Mucosa of gallbladder (tissue), 1 donor: ENCODE measurements around the gene MTIF2. TPM values are rescaled to one million over a fixed set of nuclear protein-coding genes. Genes with fewer than 3 reads are reported as not detected.
"Not testable (repeated sequence)": the region's sequence is repeated elsewhere in the genome, so short reads cannot be mapped to it uniquely, and the experiment has no call there.

Experiments used
- DNase-seq: peaks from one replicate; pipeline ENCODE4 v3.0.0-alpha.2; 2020; ENCODE audit warnings: low spot score
- total RNA-seq: library from RNA; stranded (reverse); gene quantifications from one replicate; pipeline ENCODE4 v1.2.1, GENCODE V29; 2021
- donor health status: DM: no; HTN: no; CAD: no.

The MTIF2 gene
- total RNA-seq, 1 donor from 2014 or later = 22.8 TPM

- DNase-seq = not testable (repeated sequence)
Measured at GRCh38 chr2:55241582-55241981, 27.4 kb downstream of the MTIF2 start.

- no peak for DNase-seq
Measured at GRCh38 chr2:55239656-55240222, 29.3 kb downstream of the MTIF2 start.

- no peak for DNase-seq
Measured at GRCh38 chr2:55236992-55237543, 32.0 kb downstream of the MTIF2 start.

- DNase-seq = no peak
Measured at GRCh38 chr2:55235724-55236538, 33.1 kb downstream of the MTIF2 start.

GRCh38 chr2:55233658-55233940 is 35.4 kb downstream of the MTIF2 start:
- no peak for DNase-seq

GRCh38 chr2:55232863-55233657 is 36.0 kb downstream of the MTIF2 start:
- no peak for DNase-seq

GRCh38 chr2:55232084-55232862 is 36.8 kb downstream of the MTIF2 start, which contains the start of the genes CLHC1 and RPS27A:
Gene CLHC1 (minus strand): TSS chr2:55232293. CDS start chr2:55222411, 9,882 bp downstream.
Gene RPS27A (plus strand): TSS chr2:55232688. CDS start chr2:55232825, 137 bp downstream.
- peak; percentile 94 for DNase-seq

- DNase-seq = no peak
Measured at GRCh38 chr2:55231546-55232083, 37.4 kb downstream of the MTIF2 start.

- DNase-seq = no peak
Measured at GRCh38 chr2:55230551-55230950, 38.5 kb downstream of the MTIF2 start.

GRCh38 chr2:55229221-55229620 is 39.8 kb downstream of the MTIF2 start:
- no peak for DNase-seq

GRCh38 chr2:55228226-55228563 is 40.8 kb downstream of the MTIF2 start:
- no peak for DNase-seq

GRCh38 chr2:55227437-55228225 is 41.4 kb downstream of the MTIF2 start:
- DNase-seq = not testable (repeated sequence)

GRCh38 chr2:55225481-55226020 is 43.5 kb downstream of the MTIF2 start:
- DNase-seq = no peak

- no peak for DNase-seq
Measured at GRCh38 chr2:55224761-55225261, 44.2 kb downstream of the MTIF2 start.

- DNase-seq = no peak
Measured at GRCh38 chr2:55223958-55224760, 44.9 kb downstream of the MTIF2 start.

- no peak for DNase-seq
Measured at GRCh38 chr2:55213822-55214221, 55.2 kb downstream of the MTIF2 start.

- DNase-seq = no peak
Measured at GRCh38 chr2:55204950-55205349, 64.1 kb downstream of the MTIF2 start.

- DNase-seq = no peak
Measured at GRCh38 chr2:55204536-55204935, 64.5 kb downstream of the MTIF2 start.

GRCh38 chr2:55200416-55200815 is 68.6 kb downstream of the MTIF2 start:
- DNase-seq = no peak
